Gastrocnemius medialis (tissue), 4 donors: Measurements from ENCODE around the gene FAM204A. TPM values are rescaled to one million over a fixed set of nuclear protein-coding genes. Genes with fewer than 3 reads are reported as not detected.

ENCODE experiments used
- ATAC-seq, 2 donors: fragments of 150-250 bp; one replicate each; pipeline ENCODE4 v1.9.1; 2016
- DNase-seq, 2 donors: peaks; one replicate each; pipeline ENCODE4 v3.0.0-alpha.2; 2019
- H3K27ac ChIP-seq, 4 donors: fragments of 200-600 bp; sonication (generic); 1 replicate in 1 of 4; 2 replicates in 3 of 4; pipeline ENCODE4 v1.5.1; 2016 to 2018; ENCODE audit warnings: mild to moderate bottlenecking in 2 of 4, moderate library complexity in 1 of 4
- H3K27me3 ChIP-seq, 3 donors: fragments of 200-600 bp; sonication (generic) in 2 of 3; 1 replicate in 1 of 3; 2 replicates in 2 of 3; pipeline versions ENCODE4 v1.5.1 to v1.6.0; 2016 to 2019; ENCODE audit warnings: mild to moderate bottlenecking in 1 of 3, moderate library complexity in 1 of 3
- H3K36me3 ChIP-seq, 2 donors: fragments of 200-600 bp; sonication (generic) in 1 of 2; one replicate each; pipeline ENCODE4 v1.5.1; 2017 to 2018
- H3K4me1 ChIP-seq, 2 donors: fragments of 200-600 bp; sonication (generic) in 1 of 2; one replicate each; pipeline ENCODE4 v1.5.1; 2016 to 2017; ENCODE audit warnings: mild to moderate bottlenecking in 2 of 2
- H3K4me3 ChIP-seq, 4 donors: fragments of 200-600 bp; sonication (generic) in 3 of 4; 1 replicate in 1 of 4; 2 replicates in 3 of 4; pipeline ENCODE4 v1.5.1; 2016 to 2019; ENCODE audit warnings: mild to moderate bottlenecking in 2 of 4
- H3K9me3 ChIP-seq, 3 donors: fragments of 200-600 bp; sonication (generic) in 2 of 3; 1 replicate in 1 of 3; 2 replicates in 2 of 3; pipeline ENCODE4 v1.5.1; 2016 to 2019
- POLR2A ChIP-seq, 2 donors: fragments of 450-650 bp; IDR thresholded peaks; one replicate each; pipeline ENCODE4 v1.6.1; 2017; ENCODE audit warnings: antibody characterized with exemption in 2 of 2, mild to moderate bottlenecking in 2 of 2, moderate library complexity in 2 of 2
- in situ Hi-C, 4 donors: fragments of 200-750 bp; cut with MboI; loops; one replicate each; pipeline versions ENCODE4 v1.15.0 to v1.8.0; 2017; ENCODE audit warnings: low sequenced_read_pairs in 4 of 4
- intact Hi-C: fragments of 100-400 bp; cut with DNase I; formaldehyde crosslinking; loops from one replicate; pipeline ENCODE4 v1.15.1; 2023; ENCODE audit warnings: low total_unique reads
- total RNA-seq, 4 donors: library from RNA; depleted of rRNA; stranded (reverse); fragments of >200 nt; gene quantifications; one replicate each; pipeline versions ENCODE4 v1.1.0 to v1.2.3, GENCODE V29; 2016
- TF ChIP-seq, protein P1 (sequence below), 5 experiments: fragments of 450-650 bp in 3 of 5; fragments of 200-600 bp in 2 of 5; sonication (generic) in 2 of 5; IDR thresholded peaks in 4 of 5; conservative IDR thresholded peaks in 1 of 5; 1 replicate in 4 of 5; 2 replicates in 1 of 5; pipeline ENCODE4 v1.5.1; 2016 to 2019; ENCODE audit warnings: antibody characterized with exemption in 5 of 5, mild to moderate bottlenecking in 3 of 5, moderate library complexity in 3 of 5

Gene FAM204A
- total RNA-seq, 4 donors from 2014 or later, result 57.1 to 100 (median 59.6) TPM

DNA sequence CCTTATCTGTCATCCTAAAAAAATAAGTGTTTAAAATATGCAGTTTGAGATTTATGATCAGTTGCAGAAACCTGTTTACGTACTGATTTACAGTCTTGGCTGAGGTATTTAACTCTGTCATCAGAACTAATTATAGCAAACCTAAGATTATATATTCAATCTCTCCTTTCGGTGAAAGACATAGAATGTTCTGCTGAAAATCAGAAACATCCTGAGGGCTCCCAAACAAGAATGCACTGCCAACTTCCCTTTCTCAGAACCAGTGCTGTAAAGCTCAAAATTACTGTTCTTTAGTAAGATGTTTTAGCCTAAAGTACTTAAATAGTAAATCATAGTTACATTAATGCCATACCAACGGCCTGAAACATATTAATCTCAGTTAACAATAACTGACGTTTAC, 34.3 kb downstream of the FAM204A start:
- Histone ChIP-seq H3K9me3 (no peaks in the 10 kb centered on the region), H3K27ac (no peak overlapping the region), H3K36me3 (peaks cover 0 to 51% of the 10 kb centered on the region in 2 donors), H3K4me3 (no peak overlapping the region), H3K4me1 (peaks cover 0 to 14% of the 10 kb centered on the region in 2 donors), H3K27me3 (no peaks in the 10 kb centered on the region)
- intact Hi-C loops (no loop called here), in situ Hi-C loops (no loop called here)
- ATAC-seq, result no peak
- DNase-seq, result no peak
- no peak for TF ChIP-seq POLR2A (IDR thresholded peaks at IDR 0.05)
- TF ChIP-seq, protein P1, sequence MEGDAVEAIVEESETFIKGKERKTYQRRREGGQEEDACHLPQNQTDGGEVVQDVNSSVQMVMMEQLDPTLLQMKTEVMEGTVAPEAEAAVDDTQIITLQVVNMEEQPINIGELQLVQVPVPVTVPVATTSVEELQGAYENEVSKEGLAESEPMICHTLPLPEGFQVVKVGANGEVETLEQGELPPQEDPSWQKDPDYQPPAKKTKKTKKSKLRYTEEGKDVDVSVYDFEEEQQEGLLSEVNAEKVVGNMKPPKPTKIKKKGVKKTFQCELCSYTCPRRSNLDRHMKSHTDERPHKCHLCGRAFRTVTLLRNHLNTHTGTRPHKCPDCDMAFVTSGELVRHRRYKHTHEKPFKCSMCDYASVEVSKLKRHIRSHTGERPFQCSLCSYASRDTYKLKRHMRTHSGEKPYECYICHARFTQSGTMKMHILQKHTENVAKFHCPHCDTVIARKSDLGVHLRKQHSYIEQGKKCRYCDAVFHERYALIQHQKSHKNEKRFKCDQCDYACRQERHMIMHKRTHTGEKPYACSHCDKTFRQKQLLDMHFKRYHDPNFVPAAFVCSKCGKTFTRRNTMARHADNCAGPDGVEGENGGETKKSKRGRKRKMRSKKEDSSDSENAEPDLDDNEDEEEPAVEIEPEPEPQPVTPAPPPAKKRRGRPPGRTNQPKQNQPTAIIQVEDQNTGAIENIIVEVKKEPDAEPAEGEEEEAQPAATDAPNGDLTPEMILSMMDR (IDR thresholded peaks at IDR 0.05 in 4 of 5, conservative IDR thresholded peaks at IDR 0.05 in 1 of 5), result no peak

DNA sequence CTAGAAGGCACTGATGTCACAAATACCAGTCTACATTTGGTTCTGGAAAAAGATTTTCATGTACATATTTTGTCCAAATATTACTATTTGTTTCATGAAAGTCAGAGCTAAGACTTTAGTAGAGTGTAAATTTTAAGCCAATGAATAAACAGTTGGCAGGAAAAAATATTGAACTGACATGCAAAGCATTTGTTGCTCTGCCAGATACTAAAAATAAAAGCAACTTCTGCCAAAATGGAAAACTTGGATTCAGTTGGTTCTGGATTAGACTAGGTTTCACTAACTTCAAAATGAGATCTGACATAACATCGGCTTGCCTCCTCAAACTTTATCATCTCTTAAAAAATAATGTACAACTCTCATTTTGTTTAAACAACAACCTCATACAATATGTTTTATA, 34.9 kb downstream of the FAM204A start:
- in situ Hi-C loops, result no loop called here
- intact Hi-C loops, result no loop called here
- Histone ChIP-seq H3K27ac (no peak overlapping the region), H3K4me3 (no peak overlapping the region), H3K27me3 (no peaks in the 10 kb centered on the region), H3K36me3 (peaks cover 0 to 46% of the 10 kb centered on the region in 2 donors), H3K9me3 (no peaks in the 10 kb centered on the region), H3K4me1 (peaks cover 0 to 14% of the 10 kb centered on the region in 2 donors)
- no peak for DNase-seq
- no peak for TF ChIP-seq POLR2A (IDR thresholded peaks at IDR 0.05)
- TF ChIP-seq, protein P1 (IDR thresholded peaks at IDR 0.05 in 4 of 5, conservative IDR thresholded peaks at IDR 0.05 in 1 of 5), result no peak
- ATAC-seq, result no peak

DNA sequence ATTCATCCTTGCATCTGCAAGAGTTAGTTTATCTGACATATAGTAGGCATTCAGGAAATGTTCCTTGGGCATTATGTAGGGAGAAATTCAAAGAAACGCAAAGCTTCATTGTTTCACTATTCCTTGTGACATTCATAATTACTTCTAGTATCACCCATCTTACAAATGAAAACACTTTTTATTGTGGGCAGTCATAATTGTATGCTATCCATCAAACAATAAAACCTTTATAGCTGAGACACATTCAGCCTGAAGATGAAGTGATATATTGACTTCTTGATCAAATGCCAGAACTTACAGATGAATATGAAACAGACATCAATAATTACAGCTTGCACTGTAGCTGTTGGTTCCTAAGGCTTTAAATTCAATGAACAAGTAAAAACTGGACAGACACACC, 36.4 kb downstream of the FAM204A start:
- Histone ChIP-seq H3K27ac (no peak overlapping the region), H3K27me3 (no peaks in the 10 kb centered on the region), H3K9me3 (no peaks in the 10 kb centered on the region), H3K4me1 (peaks cover 0 to 14% of the 10 kb centered on the region in 2 donors), H3K36me3 (peaks cover 0 to 38% of the 10 kb centered on the region in 2 donors), H3K4me3 (no peak overlapping the region)
- no peak for DNase-seq
- ATAC-seq, result no peak
- intact Hi-C loops, result no loop called here
- in situ Hi-C loops, result no loop called here
- TF ChIP-seq, protein P1 (IDR thresholded peaks at IDR 0.05 in 4 of 5, conservative IDR thresholded peaks at IDR 0.05 in 1 of 5), result no peak
- TF ChIP-seq POLR2A (IDR thresholded peaks at IDR 0.05), result no peak

DNA sequence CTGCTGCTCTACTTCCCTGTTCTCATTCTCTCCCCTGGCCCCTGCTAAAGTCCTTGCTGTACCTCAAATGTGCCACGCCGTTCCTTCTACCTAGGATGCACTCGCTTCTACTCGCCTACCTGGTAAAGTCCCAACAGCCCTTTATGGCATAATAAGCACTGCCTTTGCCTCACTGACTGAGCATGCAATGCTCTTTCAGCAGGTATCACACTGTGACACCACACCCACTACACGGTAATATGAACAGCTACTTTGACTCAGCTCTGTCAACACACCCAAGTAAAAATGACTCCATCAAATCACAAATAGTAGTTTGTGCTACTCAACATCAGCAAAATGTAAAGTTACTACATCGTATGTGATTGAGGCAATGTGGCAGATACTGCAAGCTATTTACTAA, 37.6 kb downstream of the FAM204A start:
- Histone ChIP-seq H3K36me3 (peaks cover 0 to 26% of the 10 kb centered on the region in 2 donors), H3K4me1 (peaks cover 0 to 14% of the 10 kb centered on the region in 2 donors), H3K4me3 (no peak overlapping the region), H3K9me3 (no peaks in the 10 kb centered on the region), H3K27ac (no peak overlapping the region), H3K27me3 (no peaks in the 10 kb centered on the region)
- TF ChIP-seq, protein P1 (IDR thresholded peaks at IDR 0.05 in 4 of 5, conservative IDR thresholded peaks at IDR 0.05 in 1 of 5), result no peak
- TF ChIP-seq POLR2A (IDR thresholded peaks at IDR 0.05), result no peak
- DNase-seq, result no peak
- in situ Hi-C loops (no loop called here), intact Hi-C loops (no loop called here)
- no peak for ATAC-seq

DNA sequence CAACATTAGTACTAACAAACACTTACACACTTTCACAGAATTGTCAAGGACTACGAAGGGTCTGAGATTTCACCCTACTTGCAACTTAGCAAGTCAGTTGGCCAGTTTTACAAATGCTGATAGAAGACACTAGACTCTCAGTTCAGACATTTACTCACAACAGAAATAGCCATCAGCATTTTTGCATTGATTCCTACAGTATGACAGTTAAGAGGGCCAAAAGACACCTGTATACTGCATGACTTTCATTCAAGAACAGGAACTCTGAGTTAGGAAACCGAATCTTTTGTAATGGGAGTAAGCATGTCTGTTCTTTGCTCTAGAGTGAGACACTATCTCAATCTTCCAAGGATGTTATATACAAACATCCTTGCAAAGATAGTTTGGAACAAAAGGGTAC, 40.9 kb downstream of the FAM204A start:
- H3K27ac ChIP-seq, result no peak overlapping the region
- H3K9me3 ChIP-seq, result no peaks in the 10 kb centered on the region
- H3K4me3 ChIP-seq, result no peak overlapping the region
- no peaks in the 10 kb centered on the region for H3K4me1 ChIP-seq
- in situ Hi-C loops, result no loop called here
- no peak for ATAC-seq
- peaks cover 0 to 9% of the 10 kb centered on the region in 2 donors for H3K36me3 ChIP-seq
- H3K27me3 ChIP-seq, result no peaks in the 10 kb centered on the region
- intact Hi-C loops, result no loop called here
- no peak for DNase-seq
- TF ChIP-seq POLR2A (IDR thresholded peaks at IDR 0.05), result no peak
- TF ChIP-seq, protein P1 (IDR thresholded peaks at IDR 0.05 in 4 of 5, conservative IDR thresholded peaks at IDR 0.05 in 1 of 5), result no peak
